Esophagus muscularis mucosa (tissue), 4 donors: ENCODE measurements around the gene CASP2. TPM values are rescaled to one million over a fixed set of nuclear protein-coding genes. Genes with fewer than 3 reads are reported as not detected.

ENCODE experiments used
- DNase-seq: peaks from one replicate; pipeline ENCODE4 v3.0.0-alpha.2; 2017; ENCODE audit errors: extremely low spot score
- H3K27ac ChIP-seq, 4 donors: fragments of 200-600 bp; sonication (generic); replicated peaks in 1 of 4; 1 replicate in 3 of 4; 2 replicates in 1 of 4; pipeline ENCODE4 v1.5.1; 2016 to 2019; ENCODE audit warnings: mild to moderate bottlenecking in 1 of 4
- H3K27me3 ChIP-seq, 4 donors: fragments of 200-600 bp; sonication (generic); one replicate each; pipeline versions ENCODE4 v1.5.1 to v1.6.0; 2016 to 2019
- H3K36me3 ChIP-seq, 4 donors: fragments of 200-600 bp; sonication (generic); one replicate each; pipeline ENCODE4 v1.5.1; 2016 to 2019
- H3K4me1 ChIP-seq, 4 donors: fragments of 200-600 bp; sonication (generic); one replicate each; pipeline ENCODE4 v1.5.1; 2016 to 2019
- H3K4me3 ChIP-seq, 4 donors: fragments of 200-600 bp; sonication (generic); 1 replicate in 2 of 4; 2 replicates in 2 of 4; pipeline ENCODE4 v1.5.1; 2016 to 2019; ENCODE audit warnings: mild to moderate bottlenecking in 4 of 4, moderate library complexity in 1 of 4
- H3K9me3 ChIP-seq, 4 donors: fragments of 200-600 bp; sonication (generic); 1 replicate in 3 of 4; 2 replicates in 1 of 4; pipeline ENCODE4 v1.5.1; 2016 to 2019
- EP300 ChIP-seq: sonication (generic); formaldehyde crosslinking; IDR thresholded peaks from one replicate; pipeline ENCODE4 v1.6.1; 2017; ENCODE audit warnings: antibody characterized with exemption
- POLR2A ChIP-seq: fragments of 450-650 bp; IDR thresholded peaks from one replicate; pipeline ENCODE4 v1.6.1; 2017; ENCODE audit warnings: antibody characterized with exemption, moderate library complexity, mild to moderate bottlenecking, low read depth
- POLR2AphosphoS5 ChIP-seq, 2 donors: sonication (generic); formaldehyde crosslinking; IDR thresholded peaks; one replicate each; pipeline ENCODE4 v1.6.1; 2017; ENCODE audit warnings: antibody characterized with exemption in 2 of 2
- WGBS: methylation state at CpG from one replicate; pipeline ENCODE4 v1.1.5; 2018; 5-methylcytosine and 5-hydroxymethylcytosine counted together
- intact Hi-C: fragments of 100-400 bp; cut with DNase I; formaldehyde crosslinking; loops from one replicate; pipeline ENCODE4 v1.15.1; 2023
- total RNA-seq, 4 donors: library from RNA; depleted of rRNA; stranded (reverse); fragments of >200 nt; gene quantifications; one replicate each; pipeline versions ENCODE4 v1.1.0 to v1.2.1, GENCODE V29; 2016
- TF ChIP-seq, protein P1 (sequence below), 3 experiments: fragments of 200-600 bp in 2 of 3; fragments of 450-650 bp in 1 of 3; sonication (generic) in 2 of 3; IDR thresholded peaks; one replicate each; pipeline ENCODE4 v1.5.1; 2017 to 2019; ENCODE audit warnings: antibody characterized with exemption in 3 of 3, mild to moderate bottlenecking in 2 of 3, moderate library complexity in 1 of 3

Gene CASP2
- total RNA-seq = 10 to 100 TPM in 1 of 4 donors, 1 to 10 TPM in 3; 7.1 to 11.7 (median 9.0) TPM

DNA sequence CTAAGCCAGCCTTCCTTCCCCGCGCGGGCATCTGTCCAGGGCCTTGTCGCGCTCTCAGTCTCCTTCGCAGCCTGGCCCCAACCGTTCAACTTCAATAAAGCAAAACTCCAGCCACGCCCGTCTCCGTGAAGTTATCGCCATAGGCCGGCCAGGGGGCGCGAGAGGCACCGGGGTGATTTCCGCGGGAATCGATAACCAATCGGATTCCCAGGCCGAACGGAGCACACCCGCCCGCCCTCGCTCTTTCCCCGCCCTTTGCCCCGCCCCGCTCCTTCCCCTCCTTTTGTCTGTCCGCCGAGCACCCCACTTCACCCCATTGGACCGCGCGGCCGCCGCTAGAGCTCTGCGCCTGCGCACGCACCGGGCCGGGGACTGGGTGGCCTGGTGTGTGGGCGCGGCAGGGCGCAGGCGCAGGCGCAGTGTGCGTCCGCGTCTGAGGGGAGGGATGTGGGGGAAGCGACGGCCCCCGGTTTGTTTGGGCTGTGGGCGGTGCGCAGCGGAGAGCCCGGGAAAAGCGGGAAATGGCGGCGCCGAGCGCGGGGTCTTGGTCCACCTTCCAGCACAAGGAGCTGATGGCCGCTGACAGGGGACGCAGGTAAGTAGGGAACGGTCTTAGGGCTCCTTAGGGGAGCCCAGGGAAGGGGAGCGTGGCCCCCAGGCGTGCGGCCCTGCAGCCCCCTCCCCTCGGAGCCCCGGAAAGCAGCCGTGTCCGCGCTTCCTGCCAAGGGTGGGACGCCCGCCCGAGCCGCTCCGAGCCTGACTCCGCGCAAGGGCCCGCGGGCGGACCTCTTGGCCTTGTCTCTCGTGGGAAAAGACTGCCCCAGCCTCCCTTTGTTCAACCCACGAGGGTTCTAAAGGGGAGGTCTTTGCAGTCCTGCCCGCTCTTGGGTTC is at the start of gene CASP2:
TSS of gene CASP2 (plus strand) at position 417 of the 892 bp plus-strand sequence. CDS start at position 522, 105 bp downstream.
- no peaks in the 10 kb centered on the region for H3K9me3 ChIP-seq
- intact Hi-C loops = loop anchor here (2.0 kb wide), 1 partner anchor 25 kb away; the partner anchor contains the start of gene GSTK1
- peak within 1 kb of the TSS; percentile 87 to 95 (median 90) for H3K27ac ChIP-seq
- H3K36me3 ChIP-seq = peaks cover 11 to 19% (median 14%) of the 10 kb centered on the region in 4 donors
- peak within 1 kb of the TSS; percentile 81 to 97 (median 90) for H3K4me3 ChIP-seq
- no peaks in the 10 kb centered on the region for H3K27me3 ChIP-seq
- DNase-seq = peak; percentile 99
- peaks cover 27 to 42% (median 34%) of the 10 kb centered on the region in 4 donors for H3K4me1 ChIP-seq
- TF ChIP-seq EP300 (no peak), POLR2AphosphoS5 (IDR thresholded peaks at IDR 0.05) (peak; percentile 83 to 87), POLR2A (peak; percentile 19)
- TF ChIP-seq, protein P1, sequence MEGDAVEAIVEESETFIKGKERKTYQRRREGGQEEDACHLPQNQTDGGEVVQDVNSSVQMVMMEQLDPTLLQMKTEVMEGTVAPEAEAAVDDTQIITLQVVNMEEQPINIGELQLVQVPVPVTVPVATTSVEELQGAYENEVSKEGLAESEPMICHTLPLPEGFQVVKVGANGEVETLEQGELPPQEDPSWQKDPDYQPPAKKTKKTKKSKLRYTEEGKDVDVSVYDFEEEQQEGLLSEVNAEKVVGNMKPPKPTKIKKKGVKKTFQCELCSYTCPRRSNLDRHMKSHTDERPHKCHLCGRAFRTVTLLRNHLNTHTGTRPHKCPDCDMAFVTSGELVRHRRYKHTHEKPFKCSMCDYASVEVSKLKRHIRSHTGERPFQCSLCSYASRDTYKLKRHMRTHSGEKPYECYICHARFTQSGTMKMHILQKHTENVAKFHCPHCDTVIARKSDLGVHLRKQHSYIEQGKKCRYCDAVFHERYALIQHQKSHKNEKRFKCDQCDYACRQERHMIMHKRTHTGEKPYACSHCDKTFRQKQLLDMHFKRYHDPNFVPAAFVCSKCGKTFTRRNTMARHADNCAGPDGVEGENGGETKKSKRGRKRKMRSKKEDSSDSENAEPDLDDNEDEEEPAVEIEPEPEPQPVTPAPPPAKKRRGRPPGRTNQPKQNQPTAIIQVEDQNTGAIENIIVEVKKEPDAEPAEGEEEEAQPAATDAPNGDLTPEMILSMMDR (IDR thresholded peaks at IDR 0.05) = peak; percentile 29 to 52 (median 30)
- WGBS = 6% methylated on average over 29 of the region's 84 CpGs

DNA sequence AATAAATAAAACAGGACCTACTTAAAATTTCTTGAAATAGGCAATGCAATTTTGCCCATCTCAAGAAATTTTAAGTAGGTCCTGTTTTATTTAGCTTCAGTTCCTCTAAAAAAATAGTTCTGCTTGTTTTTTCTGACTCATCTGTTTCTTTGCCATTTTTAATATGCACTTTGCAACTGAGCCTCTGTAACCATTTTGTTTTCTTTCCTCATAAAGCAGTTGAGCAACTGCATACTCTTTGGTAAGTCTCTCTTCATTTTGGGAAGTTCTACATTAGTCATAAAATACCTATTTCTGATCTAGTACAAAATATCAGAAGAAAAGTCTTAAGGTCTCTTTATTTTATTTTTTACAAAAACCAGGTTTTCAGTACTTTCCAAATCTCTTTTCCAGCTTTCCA is 48.3 kb upstream of the CASP2 start:
- H3K4me1 ChIP-seq = peaks cover 0 to 5% (median 3%) of the 10 kb centered on the region in 4 donors
- H3K9me3 ChIP-seq = peaks cover 0 to 18% (median 9%) of the 10 kb centered on the region in 4 donors
- no peak for DNase-seq
- H3K36me3 ChIP-seq = no peaks in the 10 kb centered on the region
- H3K27me3 ChIP-seq = no peaks in the 10 kb centered on the region
- H3K27ac ChIP-seq = no peak overlapping the region
- intact Hi-C loops = loop anchor here (1.0 to 2.0 kb wide), 2 partner anchors 67 to 176 kb away; no protein-coding TSS in a partner anchor
- no peak overlapping the region for H3K4me3 ChIP-seq
- no peak for TF ChIP-seq POLR2AphosphoS5 (IDR thresholded peaks at IDR 0.05)

DNA sequence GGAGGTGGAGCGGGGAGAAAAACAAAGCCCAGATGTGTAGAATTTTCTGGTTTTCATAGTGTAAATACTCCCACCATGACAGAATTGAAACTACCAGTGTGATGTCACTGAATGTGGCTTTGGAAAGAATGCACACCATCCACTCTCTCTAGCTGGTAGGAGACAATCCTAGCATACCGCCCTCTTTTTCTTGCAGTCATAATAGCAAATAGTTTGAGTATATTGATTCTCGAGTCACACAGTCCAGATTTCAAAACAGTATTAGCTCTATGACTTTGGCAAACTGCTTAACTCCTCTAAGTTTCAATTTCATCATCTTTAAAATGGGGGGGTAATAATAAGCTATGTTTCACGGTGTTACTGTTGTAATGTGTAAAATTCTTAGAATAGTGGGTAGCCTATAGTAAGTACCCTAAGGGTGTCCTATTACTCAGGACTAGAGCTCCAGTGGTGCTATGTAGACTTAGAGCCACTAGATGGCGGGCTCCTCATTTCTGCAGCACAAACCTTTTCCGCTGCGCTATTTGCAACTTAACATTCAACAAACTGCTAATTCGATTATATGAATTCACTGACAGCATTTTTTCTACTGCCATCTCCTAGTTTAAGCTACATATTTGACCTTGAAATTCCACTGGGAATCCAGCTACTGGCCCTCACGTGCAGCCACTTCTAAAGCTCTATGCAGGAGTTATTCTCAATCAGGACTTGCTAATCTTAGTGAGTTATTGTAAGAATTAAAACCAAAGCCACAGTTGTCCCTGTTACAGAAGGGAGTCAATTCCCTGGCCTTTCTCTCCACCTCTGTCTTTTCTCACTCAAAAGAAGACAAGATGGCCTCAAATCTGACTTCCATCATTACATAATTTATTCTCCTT is 47.6 kb upstream of the CASP2 start:
- Histone ChIP-seq H3K27ac (no peak overlapping the region), H3K9me3 (peaks cover 0 to 18% (median 9%) of the 10 kb centered on the region in 4 donors), H3K4me1 (peaks cover 0 to 5% (median 3%) of the 10 kb centered on the region in 4 donors), H3K36me3 (no peaks in the 10 kb centered on the region), H3K4me3 (no peak overlapping the region), H3K27me3 (no peaks in the 10 kb centered on the region)
- 21% methylated on average over 9 of the region's 9 CpGs for WGBS
- TF ChIP-seq, protein P1 (IDR thresholded peaks at IDR 0.05) = peak; percentile 90 to 96 (median 91)
- no peak for TF ChIP-seq POLR2AphosphoS5 (IDR thresholded peaks at IDR 0.05)
- DNase-seq = no peak
- intact Hi-C loops = loop anchor here (1.0 kb wide), 1 partner anchor 176 kb away; no protein-coding TSS in a partner anchor

DNA sequence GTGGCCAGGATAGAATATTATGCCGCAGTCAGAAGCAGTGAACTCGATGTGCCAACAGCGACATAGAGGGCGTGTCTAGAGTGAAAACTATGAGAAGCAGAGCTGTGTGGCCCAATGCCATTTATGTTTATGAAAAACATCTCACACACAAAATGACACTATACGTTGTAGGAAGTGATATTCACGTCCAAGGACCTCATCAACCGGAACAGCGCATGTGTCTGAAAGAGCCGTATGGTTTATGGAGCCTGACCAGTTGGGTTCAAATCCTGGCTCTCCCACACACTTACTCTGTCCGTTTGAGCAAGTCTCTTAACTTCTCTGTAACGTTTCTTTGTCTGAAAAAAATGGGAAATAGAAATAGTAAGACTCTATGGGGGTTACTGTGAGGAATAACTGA is 45.8 kb upstream of the CASP2 start:
- Histone ChIP-seq H3K27ac (no peak overlapping the region), H3K9me3 (peaks cover 0 to 4% (median 1%) of the 10 kb centered on the region in 4 donors), H3K4me1 (peaks cover 0 to 5% (median 3%) of the 10 kb centered on the region in 4 donors), H3K4me3 (no peak overlapping the region), H3K36me3 (no peaks in the 10 kb centered on the region), H3K27me3 (no peaks in the 10 kb centered on the region)
- TF ChIP-seq EP300 = no peak
- no peak for TF ChIP-seq POLR2AphosphoS5 (IDR thresholded peaks at IDR 0.05)
- TF ChIP-seq POLR2A = no peak
- TF ChIP-seq, protein P1 (IDR thresholded peaks at IDR 0.05) = no peak
- WGBS = 80% methylated on average over 11 of the region's 11 CpGs
- peak; percentile 74 for DNase-seq
- intact Hi-C loops = no loop called here
